Caco-2 (cell line): ENCODE results near the gene ZNF555. TPM values are rescaled to one million over a fixed set of nuclear protein-coding genes. Genes with fewer than 3 reads are reported as not detected.
"Not testable (repeated sequence)": the region's sequence is repeated elsewhere in the genome, so short reads cannot be mapped to it uniquely, and the experiment has no call there.

ENCODE experiments used
- Bru-seq: library from RNA; stranded (reverse); fragments of 400-500 nt; gene quantifications from one replicate; lab custom pipeline; 2021; lab: Mats Ljungman, UMichigan
- BruChase-seq, 2 experiments: library from RNA; stranded (reverse); fragments of 400-500 nt; gene quantifications; one replicate each; lab custom pipeline; 2021; lab: Mats Ljungman, UMichigan
- BruUV-seq: library from RNA; stranded (reverse); fragments of 400-500 nt; replicated peaks from 2 replicates; lab custom pipeline; 2021; lab: Mats Ljungman, UMichigan
- CTCF ChIA-PET: fragments of 300-600 bp; sonication (Branson Sonifier 250); formaldehyde crosslinking; loops from one replicate; lab custom pipeline; 2022; ENCODE audit warnings: antibody characterized with exemption; lab: Charles Lee
- POLR2A ChIA-PET: fragments of 300-600 bp; sonication (Branson Sonifier 250); formaldehyde crosslinking; loops from one replicate; lab custom pipeline; 2022; ENCODE audit warnings: antibody characterized with exemption; lab: Charles Lee
- DNase-seq, 2 experiments: peaks; one replicate each; pipeline versions ENCODE4 v3.0.0 to v3.0.0-alpha.2; 2020 to 2022
- H3K27me3 ChIP-seq: replicated peaks from 2 replicates; pipeline ENCODE4 v1.6.0; 2011; ENCODE audit warnings: low read length; ENCODE audit not compliant: control insufficient read depth, insufficient read depth
- H3K36me3 ChIP-seq: 2 replicates; pipeline ENCODE4 v1.5.1; 2011; ENCODE audit warnings: low read length; ENCODE audit not compliant: control insufficient read depth, insufficient read depth
- H3K4me1 ChIP-seq: fragments of 250-450 bp; sonication (Bioruptor Pico); 2 replicates; pipeline ENCODE4 v1.5.1; 2020; ENCODE audit warnings: mild to moderate bottlenecking
- H3K4me3 ChIP-seq: 2 replicates; pipeline ENCODE4 v1.5.1; 2011; ENCODE audit warnings: low read depth, mild to moderate bottlenecking, control low read depth, low read length
- H3K9me3 ChIP-seq: fragments of 250-450 bp; sonication (Bioruptor Pico); 2 replicates; pipeline ENCODE4 v1.5.1; 2020; ENCODE audit warnings: mild to moderate bottlenecking, moderate library complexity
- H3K27ac Mint-ChIP-seq: one replicate; pipeline ENCODE4 v1.8.0; 2022; ENCODE audit warnings: mixed read lengths; ENCODE audit not compliant: unreplicated experiment
- H3K27me3 Mint-ChIP-seq: one replicate; pipeline ENCODE4 v1.8.0; 2022; ENCODE audit warnings: mixed read lengths; ENCODE audit not compliant: insufficient read depth, unreplicated experiment
- H3K36me3 Mint-ChIP-seq: one replicate; pipeline ENCODE4 v1.8.0; 2022; ENCODE audit warnings: mild to moderate bottlenecking, mixed read lengths; ENCODE audit not compliant: insufficient read depth, unreplicated experiment
- H3K4me1 Mint-ChIP-seq: one replicate; pipeline ENCODE4 v1.8.0; 2022; ENCODE audit warnings: low read depth, mixed read lengths; ENCODE audit not compliant: unreplicated experiment
- H3K4me3 Mint-ChIP-seq: one replicate; pipeline ENCODE4 v1.8.0; 2022; ENCODE audit warnings: mild to moderate bottlenecking, moderate library complexity, mixed read lengths; ENCODE audit not compliant: unreplicated experiment
- H3K9me3 Mint-ChIP-seq: one replicate; pipeline ENCODE4 v1.8.0; 2022; ENCODE audit warnings: mixed read lengths; ENCODE audit not compliant: unreplicated experiment
- intact Hi-C: fragments of 100-400 bp; cut with micrococcal nuclease; formaldehyde crosslinking; loops from one replicate; pipeline ENCODE4 v1.10.0; 2022; ENCODE audit not compliant: unreplicated experiment
- long read RNA-seq: library from polyadenylated mRNA; stranded (forward); transcript quantifications from one replicate; pipeline ENCODE4 v2.0.0, GENCODE V29; 2022
- total RNA-seq: library from RNA; stranded (reverse); gene quantifications from 2 replicates; pipeline ENCODE4 v1.2.3, GENCODE V29; 2022
- TF ChIP-seq, protein P1 (sequence below), 2 experiments: fragments of 200-600 bp in 1 of 2; IDR thresholded peaks; 1 replicate in 1 of 2; 2 replicates in 1 of 2; pipeline versions ENCODE4 v1.5.1 to v1.8.0; 2011 to 2022; ENCODE audit warnings: antibody characterized with exemption in 1 of 2, control low read depth in 1 of 2, inconsistent platforms in 1 of 2, low read depth in 1 of 2, low read length in 1 of 2, mild to moderate bottlenecking in 1 of 2, moderate library complexity in 1 of 2; ENCODE audit not compliant: insufficient read depth in 1 of 2, severe bottlenecking in 1 of 2, unreplicated experiment in 1 of 2

Gene ZNF555
- total RNA-seq = 4.7 and 6.2 TPM in 2 replicates
- Bru-seq, nascent RNA = percentile 62 among the genes with signal in this experiment
- percentile 63 among the genes with signal in this experiment for BruChase-seq, experiment 1, labeled RNA remaining after a 2-hour chase
- BruChase-seq, experiment 2, labeled RNA remaining after a 6-hour chase = percentile 50 among the genes with signal in this experiment
- long read RNA-seq, full-length matches to known transcripts = 4 of 6 reads
- long read RNA-seq, partial matches to known transcripts = 0 of 6 reads
- long read RNA-seq, other reads (novel, unspliced or antisense) = 2 of 6 reads

DNA sequence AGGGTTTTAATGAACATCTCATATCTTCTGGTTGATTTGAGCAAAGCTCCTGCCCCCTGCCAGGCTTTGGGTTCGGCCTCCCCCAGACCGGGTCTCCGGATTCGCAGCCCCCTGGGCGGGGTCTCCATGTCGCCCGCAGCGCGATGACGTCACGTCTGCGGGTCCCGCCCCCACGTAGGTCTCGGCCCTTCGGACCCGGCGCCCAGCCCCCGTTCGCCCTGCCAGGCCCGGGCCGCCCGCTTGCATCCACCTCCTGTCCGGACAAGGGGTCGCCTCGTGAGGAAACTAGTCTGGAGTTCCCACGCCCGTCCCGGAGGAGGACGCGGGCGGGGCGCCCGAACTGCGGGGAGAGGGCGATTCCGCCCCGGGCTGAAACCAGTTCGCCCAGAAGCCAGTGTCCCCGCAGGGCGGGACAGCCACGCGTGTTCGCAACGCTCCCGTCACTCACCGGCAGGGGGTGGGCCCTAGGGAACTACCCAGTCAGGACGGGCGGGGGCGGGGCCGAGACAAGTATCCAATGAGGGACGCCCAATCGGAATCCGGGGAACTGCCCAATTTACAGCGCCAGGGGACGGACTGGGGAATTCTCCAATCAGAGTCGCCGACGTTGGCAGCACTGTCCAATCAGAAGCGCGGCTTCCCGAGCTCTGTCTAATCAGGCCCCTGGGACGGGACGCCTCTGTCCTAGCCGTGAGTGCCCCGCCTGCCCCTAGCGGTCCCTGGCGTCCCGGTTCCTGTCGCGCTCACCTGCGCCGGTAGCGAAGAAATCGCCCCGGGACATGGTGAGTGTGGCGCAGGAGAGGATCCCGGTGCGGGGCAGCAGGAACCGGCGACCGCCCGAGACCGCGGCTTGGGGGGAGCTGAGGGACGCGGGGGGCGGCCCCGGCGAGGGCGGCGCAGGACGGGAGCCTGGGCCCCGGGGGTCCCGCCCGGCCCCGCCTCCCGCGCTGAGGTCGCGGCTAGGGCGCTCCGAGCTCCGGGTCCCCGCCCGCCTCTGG lies at the start of gene ZNF555:
Gene ZNF555, plus strand, starts transcription at position 682 of the 998 bp plus-strand sequence. Its CDS starts 98 bp downstream, at position 780.
- POLR2A ChIA-PET = interaction anchor here (0.7 to 1.2 kb wide), 2 partner anchors 26 to 1897 kb away, joined by 3 to 7 read pairs; partner anchors contain the start of gene ZNF556
- Histone ChIP-seq H3K36me3 (no peaks in the 10 kb centered on the region), H3K4me3 (peak within 1 kb of the TSS; percentile 90), H3K4me1 (no peaks in the 10 kb centered on the region), H3K27me3 (no peaks in the 10 kb centered on the region), H3K9me3 (peaks cover 13% of the 10 kb centered on the region; the same call in 1 of the 2 replicates)
- no TSS peak for BruUV-seq
- Mint-ChIP-seq H3K4me3 (peak within 1 kb of the TSS; percentile 85), H3K9me3 (no peaks in the 10 kb centered on the region), H3K27ac (peak within 1 kb of the TSS; percentile 93), H3K36me3 (peaks cover 36% of the 10 kb centered on the region), H3K4me1 (peaks cover 6% of the 10 kb centered on the region), H3K27me3 (no peaks in the 10 kb centered on the region)
- TF ChIP-seq, protein P1, sequence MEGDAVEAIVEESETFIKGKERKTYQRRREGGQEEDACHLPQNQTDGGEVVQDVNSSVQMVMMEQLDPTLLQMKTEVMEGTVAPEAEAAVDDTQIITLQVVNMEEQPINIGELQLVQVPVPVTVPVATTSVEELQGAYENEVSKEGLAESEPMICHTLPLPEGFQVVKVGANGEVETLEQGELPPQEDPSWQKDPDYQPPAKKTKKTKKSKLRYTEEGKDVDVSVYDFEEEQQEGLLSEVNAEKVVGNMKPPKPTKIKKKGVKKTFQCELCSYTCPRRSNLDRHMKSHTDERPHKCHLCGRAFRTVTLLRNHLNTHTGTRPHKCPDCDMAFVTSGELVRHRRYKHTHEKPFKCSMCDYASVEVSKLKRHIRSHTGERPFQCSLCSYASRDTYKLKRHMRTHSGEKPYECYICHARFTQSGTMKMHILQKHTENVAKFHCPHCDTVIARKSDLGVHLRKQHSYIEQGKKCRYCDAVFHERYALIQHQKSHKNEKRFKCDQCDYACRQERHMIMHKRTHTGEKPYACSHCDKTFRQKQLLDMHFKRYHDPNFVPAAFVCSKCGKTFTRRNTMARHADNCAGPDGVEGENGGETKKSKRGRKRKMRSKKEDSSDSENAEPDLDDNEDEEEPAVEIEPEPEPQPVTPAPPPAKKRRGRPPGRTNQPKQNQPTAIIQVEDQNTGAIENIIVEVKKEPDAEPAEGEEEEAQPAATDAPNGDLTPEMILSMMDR (IDR thresholded peaks at IDR 0.05; ENCODE audit: insufficient read depth in 1 of 2, low read depth in 1 of 2, low read length in 1 of 2, severe bottlenecking in 1 of 2, unreplicated experiment in 1 of 2) = peak; percentile 56 to 61
- intact Hi-C loops = loop anchor here (1.0 to 2.0 kb wide), 2 partner anchors 22 to 58 kb away; partner anchors contain the start of genes SGTA and ZNF554
- DNase-seq = peak; percentile 98 to 99
- CTCF ChIA-PET = interaction anchor here (0.5 to 1.2 kb wide), 9 partner anchors 9 to 1060 kb away, joined by 3 to 10 read pairs (median 3); partner anchors contain the start of gene ZNF57

DNA sequence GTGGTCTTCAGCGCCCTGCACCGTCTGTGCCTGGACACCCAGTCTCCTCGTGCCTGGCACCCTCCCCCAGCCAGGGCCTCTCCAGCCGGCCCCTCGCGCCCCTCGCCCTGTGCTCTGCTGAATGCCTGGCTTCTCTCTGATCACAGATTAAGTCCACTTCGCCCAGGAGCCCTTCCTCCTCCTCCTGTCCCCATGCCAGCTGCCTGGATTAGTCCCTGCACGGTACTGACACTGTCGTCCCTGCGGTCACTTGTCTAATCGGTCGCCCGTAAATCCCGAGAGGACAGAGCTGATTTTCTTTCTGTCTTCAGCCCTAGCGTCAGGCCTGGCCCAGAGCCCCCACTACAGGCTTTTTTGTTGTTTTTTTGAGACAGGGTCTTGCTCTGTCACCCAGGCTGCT lies 49.4 kb upstream of the ZNF555 start:
- no peak for DNase-seq
- H3K4me3 ChIP-seq = no peak overlapping the region
- POLR2A ChIA-PET = no interaction called here
- H3K27me3 ChIP-seq = no peaks in the 10 kb centered on the region
- intact Hi-C loops = no loop called here
- H3K4me3 Mint-ChIP-seq = no peak overlapping the region
- BruUV-seq = no TSS peak
- H3K27ac Mint-ChIP-seq = no peak overlapping the region
- no peaks in the 10 kb centered on the region for H3K9me3 Mint-ChIP-seq
- no peaks in the 10 kb centered on the region for H3K9me3 ChIP-seq
- CTCF ChIA-PET = no interaction called here
- H3K4me1 ChIP-seq = no peaks in the 10 kb centered on the region
- TF ChIP-seq, protein P1 (IDR thresholded peaks at IDR 0.05; ENCODE audit: insufficient read depth in 1 of 2, low read depth in 1 of 2, low read length in 1 of 2, severe bottlenecking in 1 of 2, unreplicated experiment in 1 of 2) = no peak
- peaks cover 70% of the 10 kb centered on the region for H3K36me3 Mint-ChIP-seq
- H3K36me3 ChIP-seq = no peaks in the 10 kb centered on the region; the same call in 1 of the 2 replicates
- no peaks in the 10 kb centered on the region for H3K4me1 Mint-ChIP-seq
- H3K27me3 Mint-ChIP-seq = no peaks in the 10 kb centered on the region

DNA sequence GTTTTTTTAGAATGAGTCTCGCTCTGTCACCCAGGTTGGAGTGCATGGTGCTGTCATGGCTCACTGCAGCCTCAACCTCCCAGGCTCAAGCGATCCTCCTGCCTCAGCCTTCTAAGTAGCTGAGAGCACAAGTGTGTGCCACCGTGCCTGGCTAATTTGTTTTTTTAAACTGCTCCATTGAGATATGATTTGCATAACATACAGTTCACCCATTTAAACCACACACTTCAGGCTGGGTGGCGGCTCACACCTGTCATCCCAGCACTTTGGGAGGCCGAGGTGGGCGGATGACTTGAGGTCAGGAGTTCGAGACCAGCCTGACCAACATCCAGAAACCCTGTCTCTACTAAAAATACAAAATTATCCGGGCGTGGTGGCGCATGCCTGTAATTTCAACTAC lies 48.6 kb upstream of the ZNF555 start:
- intact Hi-C loops, H3K4me1 ChIP-seq, H3K27me3 Mint-ChIP-seq, H3K9me3 ChIP-seq, H3K9me3 Mint-ChIP-seq, H3K4me1 Mint-ChIP-seq, BruUV-seq, H3K4me3 Mint-ChIP-seq, H3K27me3 ChIP-seq, POLR2A ChIA-PET, H3K4me3 ChIP-seq, CTCF ChIA-PET, DNase-seq, H3K27ac Mint-ChIP-seq, H3K36me3 ChIP-seq: not testable (repeated sequence)
- peaks cover 69% of the 10 kb centered on the region for H3K36me3 Mint-ChIP-seq
